Esophagus squamous epithelium (tissue), 5 donors: ENCODE data around the gene ELN. TPM values are rescaled to one million over a fixed set of nuclear protein-coding genes. Genes with fewer than 3 reads are reported as not detected.

Source experiments
- DNase-seq: peaks from one replicate; lab custom pipeline; 2025; lab: John Stamatoyannopoulos, UW
- H3K27ac ChIP-seq, 4 donors: fragments of 200-600 bp; sonication (generic); one replicate each; pipeline ENCODE4 v1.5.1; 2016 to 2019; ENCODE audit warnings: mild to moderate bottlenecking in 1 of 4
- H3K27me3 ChIP-seq, 4 donors: fragments of 200-600 bp; sonication (generic); 1 replicate in 3 of 4; 2 replicates in 1 of 4; pipeline versions ENCODE4 v1.5.1 to v1.6.0; 2017 to 2021; ENCODE audit warnings: antibody characterized with exemption in 1 of 4
- H3K36me3 ChIP-seq, 3 donors: fragments of 200-600 bp; sonication (generic); one replicate each; pipeline ENCODE4 v1.5.1; 2016 to 2019
- H3K4me1 ChIP-seq, 3 donors: fragments of 200-600 bp; sonication (generic); one replicate each; pipeline ENCODE4 v1.5.1; 2017 to 2019
- H3K4me3 ChIP-seq, 4 donors: fragments of 200-600 bp; sonication (generic); 1 replicate in 3 of 4; 2 replicates in 1 of 4; pipeline ENCODE4 v1.5.1; 2016 to 2019; ENCODE audit warnings: mild to moderate bottlenecking in 2 of 4, moderate library complexity in 1 of 4
- H3K9me3 ChIP-seq, 3 donors: fragments of 200-600 bp; sonication (generic); one replicate each; pipeline ENCODE4 v1.5.1; 2016 to 2019
- CTCF ChIP-seq, 6 experiments: fragments of 450-650 bp in 4 of 6; fragments of 200-600 bp in 2 of 6; sonication (generic) in 2 of 6; IDR thresholded peaks; one replicate each; pipeline ENCODE4 v1.5.1; 2016 to 2019; ENCODE audit warnings: antibody characterized with exemption in 6 of 6, mild to moderate bottlenecking in 4 of 6, moderate library complexity in 4 of 6
- POLR2A ChIP-seq, 4 donors: fragments of 450-650 bp; IDR thresholded peaks; one replicate each; pipeline ENCODE4 v1.6.1; 2017; ENCODE audit warnings: antibody characterized with exemption in 4 of 4, mild to moderate bottlenecking in 4 of 4, moderate library complexity in 3 of 4
- WGBS, 2 donors: methylation state at CpG; one replicate each; pipeline ENCODE4 v1.1.5; 2018; 5-methylcytosine and 5-hydroxymethylcytosine counted together
- intact Hi-C: fragments of 100-400 bp; cut with DNase I; formaldehyde crosslinking; loops from one replicate; pipeline ENCODE4 v1.15.0; 2022
- total RNA-seq, 4 donors: library from RNA; depleted of rRNA; stranded (reverse); fragments of >200 nt; gene quantifications; one replicate each; pipeline ENCODE4 v1.1.0, GENCODE V29; 2016
- donor health status: DM: yes; HTN: yes; CAD: no.

ELN gene
- total RNA-seq, 4 donors from 2014 or later, result 8.9 to 182 (median 20.3) TPM

GRCh38 chr7:74032624-74033371 lies 4.8 kb downstream of the ELN start:
- DNase-seq, result no peak
- H3K9me3 ChIP-seq, result no peaks in the 10 kb centered on the region
- peak overlapping the region in 3 of 4 donors; percentile 52 to 70 (median 57) for H3K4me3 ChIP-seq
- intact Hi-C loops, result no loop called here
- H3K27me3 ChIP-seq, result peaks cover 0 to 35% (median 0%) of the 10 kb centered on the region in 4 donors
- 40 to 41% methylated on average over 6 to 7 of the region's 8 CpGs for WGBS, 2 donors
- H3K36me3 ChIP-seq, result peaks cover 0 to 28% (median 0%) of the 10 kb centered on the region in 3 donors
- peak overlapping the region; percentile 49 to 89 (median 86) for H3K27ac ChIP-seq
- peaks cover 19 to 97% (median 56%) of the 10 kb centered on the region in 3 donors for H3K4me1 ChIP-seq
- TF ChIP-seq CTCF (IDR thresholded peaks at IDR 0.05) (no peak), POLR2A (IDR thresholded peaks at IDR 0.05) (no peak)

- Histone ChIP-seq H3K4me3 (peak overlapping the region in 3 of 4 donors; percentile 3 to 70 (median 57)), H3K4me1 (peaks cover 25 to 97% (median 49%) of the 10 kb centered on the region in 3 donors), H3K27ac (peak overlapping the region; percentile 49 to 89 (median 74)), H3K36me3 (peaks cover 0 to 36% (median 0%) of the 10 kb centered on the region in 3 donors), H3K9me3 (no peaks in the 10 kb centered on the region), H3K27me3 (peaks cover 0 to 27% (median 0%) of the 10 kb centered on the region in 4 donors)
- intact Hi-C loops, result no loop called here
- no peak for DNase-seq
- TF ChIP-seq CTCF (IDR thresholded peaks at IDR 0.05), result no peak
- no peak for TF ChIP-seq POLR2A (IDR thresholded peaks at IDR 0.05)
- 40 to 41% methylated on average over 16 to 22 of the region's 37 CpGs for WGBS, 2 donors
Observed at GRCh38 chr7:74033372-74034311, 5.7 kb downstream of the ELN start.

- Histone ChIP-seq H3K27ac (peak overlapping the region in 3 of 4 donors; percentile 19 to 69 (median 67)), H3K9me3 (no peaks in the 10 kb centered on the region), H3K4me3 (no peak overlapping the region), H3K36me3 (peaks cover 0 to 62% (median 0%) of the 10 kb centered on the region in 3 donors), H3K4me1 (peaks cover 41 to 97% (median 49%) of the 10 kb centered on the region in 3 donors), H3K27me3 (no peaks in the 10 kb centered on the region)
- WGBS, 2 donors, result 49 to 65% methylated on average over 3 to 5 of the region's 8 CpGs
- DNase-seq, result no peak
- TF ChIP-seq CTCF (IDR thresholded peaks at IDR 0.05) (no peak), POLR2A (IDR thresholded peaks at IDR 0.05) (no peak)
- intact Hi-C loops, result no loop called here
Observed at GRCh38 chr7:74037609-74038008, 9.6 kb downstream of the ELN start.

GRCh38 chr7:74038194-74038961 lies 10.4 kb downstream of the ELN start:
- peak overlapping the region in 3 of 4 donors; percentile 40 to 69 (median 67) for H3K27ac ChIP-seq
- WGBS, 2 donors, result 60 to 74% methylated on average over 2 to 9 of the region's 16 CpGs
- H3K4me1 ChIP-seq, result peaks cover 34 to 97% (median 49%) of the 10 kb centered on the region in 3 donors
- H3K9me3 ChIP-seq, result no peaks in the 10 kb centered on the region
- TF ChIP-seq POLR2A (IDR thresholded peaks at IDR 0.05), result no peak
- no peak for TF ChIP-seq CTCF (IDR thresholded peaks at IDR 0.05)
- DNase-seq, result no peak
- H3K4me3 ChIP-seq, result no peak overlapping the region
- H3K36me3 ChIP-seq, result peaks cover 0 to 66% (median 0%) of the 10 kb centered on the region in 3 donors
- intact Hi-C loops, result no loop called here
- H3K27me3 ChIP-seq, result no peaks in the 10 kb centered on the region
